GM20000 (cell line): ENCODE measurements around the gene APLNR.

ENCODE experiments used
- DNase-seq: peaks from one replicate; pipeline ENCODE4 v3.0.0; 2012; ENCODE audit warnings: low spot score
- CTCF ChIP-seq: IDR thresholded peaks from 2 replicates; pipeline ENCODE4 v1.5.1; 2012; ENCODE audit warnings: mild to moderate bottlenecking, control low read depth; ENCODE audit errors: extremely low read depth, missing control alignments

APLNR gene

GRCh38 chr11:57249384-57250319 is 12.6 kb upstream of the APLNR start:
- peak; percentile 85 for TF ChIP-seq CTCF
- DNase-seq = peak; percentile 63

GRCh38 chr11:57248780-57249383 is 11.8 kb upstream of the APLNR start:
- TF ChIP-seq CTCF = peak; percentile 23
- DNase-seq = peak; percentile 50

DNA sequence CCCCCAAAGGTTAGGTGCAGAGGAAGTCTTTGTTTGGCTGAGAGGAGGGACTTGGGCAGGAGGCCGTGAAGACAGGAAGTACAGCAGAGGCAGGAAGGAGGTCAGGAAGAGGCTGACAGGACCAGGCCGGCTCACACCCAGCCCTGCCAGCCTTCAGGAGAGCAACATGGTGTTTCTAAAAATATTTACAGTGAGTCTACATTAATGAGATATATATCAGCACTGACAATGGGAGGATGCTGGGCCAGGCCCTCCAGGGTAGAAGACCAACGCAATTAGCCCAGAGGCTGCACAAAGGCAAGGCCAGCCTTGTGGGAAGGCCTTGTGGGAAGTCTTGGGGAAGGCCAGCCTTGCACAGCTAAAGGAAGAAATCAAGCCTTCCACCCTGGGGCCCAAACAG is 7.9 kb upstream of the APLNR start:
- no peak for DNase-seq
- no peak for TF ChIP-seq CTCF

DNA sequence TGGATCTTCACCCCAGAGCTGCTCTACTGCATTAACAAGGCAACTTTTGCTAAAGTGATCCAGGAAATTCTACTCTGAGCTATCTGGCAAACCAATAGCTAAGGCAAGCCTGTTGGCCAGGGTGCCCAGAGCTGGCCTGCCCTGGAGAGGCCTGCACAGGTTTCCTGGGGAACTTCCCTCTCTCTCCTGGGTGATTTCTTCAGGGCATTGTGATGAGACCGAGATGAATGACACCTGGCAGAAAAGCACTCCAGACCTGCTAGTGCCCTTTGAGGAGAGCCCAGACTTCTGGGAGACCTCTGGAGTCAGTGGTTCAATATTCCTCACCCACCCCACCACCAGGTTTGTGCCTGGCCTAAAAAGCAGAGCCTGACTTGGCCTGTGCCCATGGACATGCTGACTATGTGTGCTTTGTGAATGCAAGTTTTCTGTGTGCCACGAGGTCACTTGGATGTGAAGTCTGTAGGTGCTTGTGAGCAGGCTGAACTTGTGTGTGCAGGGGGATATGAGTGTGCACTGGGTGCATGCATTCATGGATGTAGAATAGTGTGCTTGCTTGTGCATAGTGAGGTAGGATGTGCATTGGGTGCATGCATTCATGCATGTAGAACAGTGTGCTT is 4.4 kb upstream of the APLNR start:
- no peak for DNase-seq
- TF ChIP-seq CTCF = no peak

GRCh38 chr11:57240757-57241156 is 3.7 kb upstream of the APLNR start:
- no peak for DNase-seq
- no peak for TF ChIP-seq CTCF

GRCh38 chr11:57240007-57240406 is 3.0 kb upstream of the APLNR start:
- no peak for TF ChIP-seq CTCF
- DNase-seq = no peak

DNA sequence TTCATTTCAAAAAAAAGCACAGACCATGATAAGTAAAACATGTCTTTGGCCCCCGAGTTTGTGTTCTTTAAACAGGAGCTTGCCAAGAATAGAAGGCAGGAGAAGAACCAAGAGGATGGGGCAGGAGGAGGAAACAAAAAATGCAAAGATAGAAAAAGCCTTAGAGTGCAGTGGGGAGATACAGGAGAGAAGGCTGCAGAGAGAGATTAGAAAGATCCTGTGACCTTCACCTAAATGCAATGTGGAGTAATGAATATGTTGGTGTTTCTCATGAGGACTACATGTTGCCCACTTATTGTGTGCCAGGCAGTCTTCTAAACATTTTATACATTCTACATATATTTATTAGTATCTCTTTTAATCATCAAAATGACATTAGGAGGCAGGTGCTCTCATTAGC is 2.3 kb upstream of the APLNR start:
- TF ChIP-seq CTCF = no peak
- DNase-seq = no peak
